WTC11 (cell line): Measurements from ENCODE around the gene GRIN2A. TPM values are rescaled to one million over a fixed set of nuclear protein-coding genes. Genes with fewer than 3 reads are reported as not detected.

Experiments used
- ATAC-seq: fragments of 200-7000 bp; cut with Tn5 transposase; 2 replicates; pipeline ENCODE4 v1.10.0; 2021; ENCODE audit warnings: mild to moderate bottlenecking, moderate library complexity
- CTCF ChIA-PET: fragments of 300-600 bp; sonication (Branson Sonifier 250); formaldehyde crosslinking; loops from one replicate; lab custom pipeline; 2021; ENCODE audit warnings: antibody characterized with exemption; lab: Charles Lee
- POLR2A ChIA-PET: fragments of 350-600 bp; sonication (Branson Sonifier 250); formaldehyde crosslinking; loops from one replicate; lab custom pipeline; 2021; ENCODE audit warnings: antibody characterized with exemption; lab: Charles Lee
- DNase-seq: peaks from one replicate; pipeline ENCODE4 v3.0.0; 2021; ENCODE audit warnings: low spot score
- H3K27ac Mint-ChIP-seq: 2 replicates; pipeline ENCODE4 v1.8.0; 2021; ENCODE audit warnings: mixed read lengths
- H3K27me3 Mint-ChIP-seq: 2 replicates; pipeline ENCODE4 v1.8.0; 2021; ENCODE audit warnings: low read depth, mild to moderate bottlenecking, moderate library complexity, mixed read lengths
- H3K36me3 Mint-ChIP-seq: 2 replicates; pipeline ENCODE4 v1.8.0; 2021; ENCODE audit warnings: mixed read lengths
- H3K4me1 Mint-ChIP-seq: 2 replicates; pipeline ENCODE4 v1.8.0; 2022; ENCODE audit warnings: mixed read lengths
- H3K4me3 Mint-ChIP-seq: 2 replicates; pipeline ENCODE4 v1.8.0; 2021; ENCODE audit warnings: mild to moderate bottlenecking, moderate library complexity, mixed read lengths
- H3K9me3 Mint-ChIP-seq: 2 replicates; pipeline ENCODE4 v1.8.0; 2021; ENCODE audit warnings: mixed read lengths
- ARID4B ChIP-seq: sonication (generic); formaldehyde crosslinking; IDR thresholded peaks from 2 replicates; pipeline ENCODE4 v1.8.0; 2023; ENCODE audit warnings: missing genetic modification reagents, mild to moderate bottlenecking, borderline replicate concordance
- CREM ChIP-seq: sonication (generic); formaldehyde crosslinking; IDR thresholded peaks from 2 replicates; pipeline ENCODE4 v1.8.1; 2022; ENCODE audit warnings: mild to moderate bottlenecking, missing genetic modification reagents, moderate library complexity
- CTCF ChIP-seq: fragments of 200-600 bp; IDR thresholded peaks from 2 replicates; pipeline ENCODE4 v1.8.0; 2022; ENCODE audit warnings: antibody characterized with exemption
- E2F5 ChIP-seq: sonication (generic); formaldehyde crosslinking; IDR thresholded peaks from 2 replicates; pipeline ENCODE4 v1.8.1; 2022; ENCODE audit warnings: mild to moderate bottlenecking, moderate library complexity, missing genetic modification reagents
- FOXK1 ChIP-seq: sonication (generic); formaldehyde crosslinking; IDR thresholded peaks from 2 replicates; pipeline ENCODE4 v1.8.0; 2022; ENCODE audit warnings: mild to moderate bottlenecking, moderate library complexity, missing genetic modification reagents
- IRF1 ChIP-seq: sonication (generic); formaldehyde crosslinking; IDR thresholded peaks from 2 replicates; pipeline ENCODE4 v1.8.0; 2023; ENCODE audit warnings: missing genetic modification reagents
- IRF2 ChIP-seq: sonication (generic); formaldehyde crosslinking; IDR thresholded peaks from 2 replicates; pipeline ENCODE4 v1.8.0; 2022; ENCODE audit warnings: low read depth, missing genetic modification reagents, borderline replicate concordance
- MYBL2 ChIP-seq: sonication (generic); formaldehyde crosslinking; IDR thresholded peaks from 2 replicates; pipeline ENCODE4 v1.8.1; 2023; ENCODE audit warnings: mild to moderate bottlenecking, moderate library complexity, missing genetic modification reagents
- NFYB ChIP-seq: sonication (generic); formaldehyde crosslinking; conservative IDR thresholded peaks from 2 replicates; pipeline ENCODE4 v1.8.0; 2022; ENCODE audit warnings: low read depth, missing genetic modification reagents
- NR2C2 ChIP-seq: sonication (generic); formaldehyde crosslinking; IDR thresholded peaks from 2 replicates; pipeline ENCODE4 v1.8.0; 2022; ENCODE audit warnings: mild to moderate bottlenecking, missing genetic modification reagents
- SMAD4 ChIP-seq: sonication (generic); formaldehyde crosslinking; IDR thresholded peaks from 2 replicates; pipeline ENCODE4 v1.8.0; 2022; ENCODE audit warnings: mild to moderate bottlenecking, missing genetic modification reagents
- SOX15 ChIP-seq: fragments of 250-450 bp; sonication (Bioruptor Pico); IDR thresholded peaks from 2 replicates; pipeline ENCODE4 v1.9.0; 2021; ENCODE audit warnings: mild to moderate bottlenecking
- TEAD4 ChIP-seq: sonication (generic); formaldehyde crosslinking; IDR thresholded peaks from 2 replicates; pipeline ENCODE4 v1.8.0; 2022; ENCODE audit warnings: mild to moderate bottlenecking, missing genetic modification reagents
- TP53 ChIP-seq: sonication (generic); formaldehyde crosslinking; IDR thresholded peaks from 2 replicates; pipeline ENCODE4 v1.8.1; 2023; ENCODE audit warnings: mild to moderate bottlenecking, missing genetic modification reagents
- ZMAT4 ChIP-seq: fragments of 250-450 bp; sonication (Bioruptor Pico); IDR thresholded peaks from 2 replicates; pipeline ENCODE4 v1.9.0; 2021; ENCODE audit warnings: mild to moderate bottlenecking
- ZNF121 ChIP-seq: sonication (generic); formaldehyde crosslinking; IDR thresholded peaks from 2 replicates; pipeline ENCODE4 v1.8.0; 2023; ENCODE audit warnings: missing genetic modification reagents
- ZNF219 ChIP-seq: sonication (generic); formaldehyde crosslinking; IDR thresholded peaks from 2 replicates; pipeline ENCODE4 v1.8.0; 2023; ENCODE audit warnings: missing genetic modification reagents, mild to moderate bottlenecking, borderline replicate concordance
- ZNF396 ChIP-seq: fragments of 250-450 bp; sonication (Bioruptor Pico); IDR thresholded peaks from 2 replicates; pipeline ENCODE4 v1.8.0; 2021; ENCODE audit warnings: mild to moderate bottlenecking, moderate library complexity, borderline replicate concordance
- ZNF532 ChIP-seq: fragments of 250-450 bp; sonication (Bioruptor Pico); IDR thresholded peaks from 2 replicates; pipeline ENCODE4 v1.9.0; 2021; ENCODE audit warnings: mild to moderate bottlenecking, borderline replicate concordance
- total RNA-seq: library from RNA; stranded (reverse); gene quantifications from 3 replicates; pipeline ENCODE4 v1.2.3, GENCODE V29; 2021

The GRIN2A gene
- total RNA-seq, 1 experiment from 2014 or later: 3.5 TPM

GRCh38 chr16:9870962-9871361 is 311.3 kb downstream of the GRIN2A start:
- Mint-ChIP-seq H3K4me1 (peaks cover 15% of the 10 kb centered on the region), H3K9me3 (no peaks in the 10 kb centered on the region), H3K27me3 (peaks cover 3% of the 10 kb centered on the region; the same call in 1 of the 2 replicates), H3K36me3 (no peaks in the 10 kb centered on the region), H3K4me3 (no peak overlapping the region), H3K27ac (no peak overlapping the region)
- ATAC-seq: no peak
- no peak for DNase-seq
- POLR2A ChIA-PET: no interaction called here
- no peak for TF ChIP-seq IRF1 (CRISPR knock-in tag)
- TF ChIP-seq TP53 (CRISPR knock-in tag): no peak
- TF ChIP-seq NFYB (CRISPR knock-in tag): no peak
- TF ChIP-seq SOX15 (CRISPR knock-in tag): no peak
- no peak for TF ChIP-seq ZNF532 (CRISPR knock-in tag)
- TF ChIP-seq NR2C2: no peak
- TF ChIP-seq MYBL2 (CRISPR knock-in tag): no peak
- TF ChIP-seq CREM (CRISPR knock-in tag): no peak
- TF ChIP-seq ZNF219 (CRISPR knock-in tag): no peak
- TF ChIP-seq ZNF396 (CRISPR knock-in tag): no peak
- TF ChIP-seq FOXK1 (CRISPR knock-in tag): no peak
- TF ChIP-seq ZNF121 (CRISPR knock-in tag): no peak
- TF ChIP-seq CTCF: no peak
- no peak for TF ChIP-seq SMAD4 (CRISPR knock-in tag)
- no peak for TF ChIP-seq E2F5 (CRISPR knock-in tag)
- TF ChIP-seq TEAD4 (CRISPR knock-in tag): no peak
- TF ChIP-seq ARID4B: no peak
- TF ChIP-seq IRF2 (CRISPR knock-in tag): no peak
- TF ChIP-seq ZMAT4: no peak
- CTCF ChIA-PET: interaction anchor here (0.8 kb wide), 1 partner anchor 77 kb away, joined by 3 read pairs; no protein-coding TSS in a partner anchor
